HG02870 (cell line): ENCODE data around the gene PLEKHG2.
A peak's percentile ranks its signal among the peaks of the same experiment; 100 is the strongest.
"Not testable (repeated sequence)": the region's sequence is repeated elsewhere in the genome, so short reads cannot be mapped to it uniquely, and the experiment has no call there.

Experiments
- ATAC-seq: cut with Tn5 transposase; IDR thresholded peaks from one replicate; pipeline ENCODE4 v1.9.1; 2021; ENCODE audit warnings: mild to moderate bottlenecking, moderate library complexity; ENCODE audit not compliant: unreplicated experiment

Gene PLEKHG2, protein sequence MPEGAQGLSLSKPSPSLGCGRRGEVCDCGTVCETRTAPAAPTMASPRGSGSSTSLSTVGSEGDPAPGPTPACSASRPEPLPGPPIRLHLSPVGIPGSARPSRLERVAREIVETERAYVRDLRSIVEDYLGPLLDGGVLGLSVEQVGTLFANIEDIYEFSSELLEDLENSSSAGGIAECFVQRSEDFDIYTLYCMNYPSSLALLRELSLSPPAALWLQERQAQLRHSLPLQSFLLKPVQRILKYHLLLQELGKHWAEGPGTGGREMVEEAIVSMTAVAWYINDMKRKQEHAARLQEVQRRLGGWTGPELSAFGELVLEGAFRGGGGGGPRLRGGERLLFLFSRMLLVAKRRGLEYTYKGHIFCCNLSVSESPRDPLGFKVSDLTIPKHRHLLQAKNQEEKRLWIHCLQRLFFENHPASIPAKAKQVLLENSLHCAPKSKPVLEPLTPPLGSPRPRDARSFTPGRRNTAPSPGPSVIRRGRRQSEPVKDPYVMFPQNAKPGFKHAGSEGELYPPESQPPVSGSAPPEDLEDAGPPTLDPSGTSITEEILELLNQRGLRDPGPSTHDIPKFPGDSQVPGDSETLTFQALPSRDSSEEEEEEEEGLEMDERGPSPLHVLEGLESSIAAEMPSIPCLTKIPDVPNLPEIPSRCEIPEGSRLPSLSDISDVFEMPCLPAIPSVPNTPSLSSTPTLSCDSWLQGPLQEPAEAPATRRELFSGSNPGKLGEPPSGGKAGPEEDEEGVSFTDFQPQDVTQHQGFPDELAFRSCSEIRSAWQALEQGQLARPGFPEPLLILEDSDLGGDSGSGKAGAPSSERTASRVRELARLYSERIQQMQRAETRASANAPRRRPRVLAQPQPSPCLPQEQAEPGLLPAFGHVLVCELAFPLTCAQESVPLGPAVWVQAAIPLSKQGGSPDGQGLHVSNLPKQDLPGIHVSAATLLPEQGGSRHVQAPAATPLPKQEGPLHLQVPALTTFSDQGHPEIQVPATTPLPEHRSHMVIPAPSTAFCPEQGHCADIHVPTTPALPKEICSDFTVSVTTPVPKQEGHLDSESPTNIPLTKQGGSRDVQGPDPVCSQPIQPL (N-terminal part only)

DNA sequence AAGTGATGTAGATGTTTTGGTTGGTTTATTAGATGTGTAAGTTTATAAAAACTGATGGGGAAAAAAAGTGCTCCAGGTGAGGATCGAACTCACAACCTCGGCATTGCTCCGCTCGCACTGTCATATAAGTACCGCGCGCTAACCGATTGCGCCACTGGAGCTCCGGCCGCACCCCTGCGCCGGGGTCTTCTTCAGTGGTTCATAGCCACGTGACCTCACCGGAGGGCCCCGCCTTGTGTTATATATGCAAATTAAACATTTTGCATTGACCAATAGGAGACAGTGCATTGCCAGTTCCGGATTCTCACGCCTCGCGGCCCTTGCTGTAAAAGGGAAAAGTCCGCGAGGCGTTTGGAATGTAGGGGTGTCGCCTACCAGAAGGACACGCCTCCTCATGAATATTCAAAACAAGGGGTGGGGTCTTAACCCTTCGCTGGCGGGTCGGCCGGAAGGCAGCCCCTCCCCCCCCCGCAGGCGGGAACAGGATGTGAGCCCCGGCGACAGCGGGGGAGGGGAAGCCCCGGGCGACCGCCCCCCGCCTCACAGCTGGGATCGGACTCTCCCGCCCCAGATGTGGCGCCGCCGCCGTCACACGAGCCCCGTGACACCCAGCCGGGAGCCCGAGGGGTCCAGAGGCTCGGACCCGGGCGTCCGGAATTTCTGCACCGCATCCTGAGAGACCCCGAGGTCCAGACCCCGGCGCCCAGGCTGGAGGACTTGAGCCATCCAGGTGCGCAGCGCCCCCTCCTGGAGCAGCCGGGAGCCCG, at the start of gene PLEKHG2:
Gene PLEKHG2, plus strand, starts transcription at position 570 of the 767 bp plus-strand sequence. CDS start 1,418 bp downstream, outside the sequence.
- ATAC-seq = peak; percentile 55

DNA sequence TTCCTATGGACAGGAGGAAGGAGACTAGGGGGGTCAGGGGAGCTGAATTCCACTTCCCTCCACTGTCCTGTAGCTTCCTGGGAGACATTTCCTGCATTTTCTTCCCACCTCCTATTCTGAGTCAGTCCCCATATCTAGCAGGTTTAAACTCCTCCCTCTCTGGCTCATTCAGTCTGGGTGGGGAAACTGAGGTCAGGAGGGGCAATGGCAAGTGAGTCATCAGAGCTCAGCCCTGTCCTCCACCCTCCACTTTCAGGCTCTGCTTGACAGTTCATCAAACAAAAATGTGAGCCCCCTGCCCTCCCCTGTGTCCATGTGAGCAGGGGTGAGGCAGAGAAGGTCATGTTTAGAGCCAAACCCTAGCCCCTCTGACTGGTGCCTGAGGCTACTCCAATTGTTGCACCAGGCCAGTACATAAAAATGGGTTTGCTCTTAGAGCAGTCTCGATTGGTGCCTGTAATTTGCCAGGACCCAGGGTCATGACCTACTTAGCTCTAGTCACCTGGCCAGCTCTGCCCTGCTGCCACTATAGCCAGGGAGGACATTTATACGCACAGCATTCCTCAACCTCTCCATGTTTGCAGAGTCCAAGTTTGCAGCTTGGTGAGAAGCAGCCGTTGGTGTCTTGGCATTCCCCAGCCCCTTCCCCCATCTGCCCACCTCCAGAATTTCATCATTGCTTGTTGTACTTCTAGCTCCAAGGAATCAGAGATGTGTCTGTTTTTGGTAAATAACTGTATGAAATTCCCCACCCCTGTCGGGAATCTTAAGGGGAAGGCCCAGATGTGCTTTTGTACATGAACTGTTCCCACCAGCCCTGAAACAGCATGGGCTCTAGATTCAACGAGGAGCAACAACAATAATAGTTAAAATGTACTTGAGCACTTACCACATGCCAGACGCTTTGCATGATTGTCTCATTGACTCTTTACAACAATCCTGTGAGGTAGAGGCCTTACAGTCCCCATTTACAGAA, 49.5 kb upstream of the PLEKHG2 start:
- no peak for ATAC-seq

DNA sequence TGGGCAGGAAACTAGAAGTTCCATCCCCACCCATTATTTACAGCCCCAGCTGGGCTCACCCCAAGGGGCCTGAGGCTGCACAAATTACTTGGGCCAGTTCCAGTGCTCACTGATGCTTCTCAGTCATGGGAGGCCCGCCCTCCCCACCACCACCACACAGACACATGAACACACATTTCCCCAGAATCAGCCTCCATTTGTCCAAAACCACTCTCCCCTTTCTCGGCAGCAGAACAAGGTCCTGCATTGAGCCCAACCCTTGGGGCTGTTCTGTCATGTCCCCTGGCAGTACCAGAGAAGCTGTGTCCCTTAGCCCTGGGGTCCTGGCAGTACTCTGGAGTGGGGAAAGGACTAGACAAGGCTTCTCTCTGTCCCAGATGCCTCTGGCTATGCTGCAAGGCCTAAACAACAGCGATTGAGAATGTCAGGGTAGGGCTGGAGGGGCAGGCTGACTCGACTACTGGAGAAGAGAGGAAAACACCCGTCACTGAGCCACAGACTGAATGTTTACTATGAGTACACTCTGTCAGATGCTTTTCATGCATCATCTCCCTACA, 48.5 kb upstream of the PLEKHG2 start:
- ATAC-seq = no peak

DNA sequence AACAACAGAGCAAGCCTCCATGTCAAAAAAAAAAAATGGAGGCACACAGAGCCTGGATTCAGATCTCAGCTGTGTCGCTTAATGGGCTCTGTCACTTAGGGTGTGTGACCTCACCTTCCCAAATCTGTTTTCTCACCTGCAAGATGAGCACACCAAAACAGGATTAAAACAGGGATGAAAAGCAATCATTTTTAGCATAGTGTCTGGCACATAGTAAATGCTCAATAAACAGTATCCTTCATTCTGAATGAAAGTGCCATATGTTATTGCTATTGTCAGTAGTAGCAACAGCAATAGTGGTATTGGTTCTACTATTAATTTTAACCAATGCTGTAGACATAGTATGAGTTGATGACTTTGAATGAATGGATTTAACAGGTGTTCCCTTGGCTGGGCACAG, 46.9 kb upstream of the PLEKHG2 start:
- no peak for ATAC-seq

DNA sequence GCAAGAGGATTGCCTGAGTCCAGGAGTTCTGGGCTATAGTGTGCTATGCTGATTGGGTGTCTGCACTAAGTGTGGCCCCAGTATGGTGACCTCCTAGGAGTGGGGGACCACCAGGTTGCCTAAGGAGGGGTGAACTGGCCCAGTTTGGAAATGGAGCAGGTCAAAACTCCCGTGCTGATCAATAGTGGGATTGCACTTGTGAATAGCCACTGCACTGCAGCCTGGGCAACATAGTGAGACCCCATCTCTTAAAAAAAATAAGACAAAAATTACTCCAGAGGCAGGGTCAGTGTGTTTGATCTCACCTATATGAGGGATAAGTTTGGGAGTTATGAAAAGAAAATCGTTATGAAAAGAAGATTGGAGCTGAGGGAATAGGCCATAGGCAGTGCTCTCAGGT, 43.3 kb upstream of the PLEKHG2 start:
- ATAC-seq = no peak

DNA sequence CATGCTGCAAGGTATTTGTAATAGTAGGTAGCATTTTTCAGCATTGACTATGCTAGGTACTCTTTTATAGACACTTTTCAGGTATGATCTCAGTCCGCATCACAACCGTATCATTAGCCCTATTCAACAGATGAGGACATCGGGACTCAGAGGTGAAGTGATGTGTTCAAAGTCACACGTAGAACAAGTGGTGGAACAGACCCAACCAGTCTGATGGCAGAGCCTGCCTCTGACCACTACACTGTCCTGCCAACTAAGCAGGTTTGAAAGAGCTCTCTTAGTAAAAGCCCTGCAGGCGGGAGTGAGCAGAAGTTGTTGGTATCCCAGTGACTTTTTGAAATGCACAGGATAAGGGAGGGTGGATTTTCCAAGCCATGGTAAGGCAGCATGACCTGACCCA, 41.7 kb upstream of the PLEKHG2 start:
- no peak for ATAC-seq

DNA sequence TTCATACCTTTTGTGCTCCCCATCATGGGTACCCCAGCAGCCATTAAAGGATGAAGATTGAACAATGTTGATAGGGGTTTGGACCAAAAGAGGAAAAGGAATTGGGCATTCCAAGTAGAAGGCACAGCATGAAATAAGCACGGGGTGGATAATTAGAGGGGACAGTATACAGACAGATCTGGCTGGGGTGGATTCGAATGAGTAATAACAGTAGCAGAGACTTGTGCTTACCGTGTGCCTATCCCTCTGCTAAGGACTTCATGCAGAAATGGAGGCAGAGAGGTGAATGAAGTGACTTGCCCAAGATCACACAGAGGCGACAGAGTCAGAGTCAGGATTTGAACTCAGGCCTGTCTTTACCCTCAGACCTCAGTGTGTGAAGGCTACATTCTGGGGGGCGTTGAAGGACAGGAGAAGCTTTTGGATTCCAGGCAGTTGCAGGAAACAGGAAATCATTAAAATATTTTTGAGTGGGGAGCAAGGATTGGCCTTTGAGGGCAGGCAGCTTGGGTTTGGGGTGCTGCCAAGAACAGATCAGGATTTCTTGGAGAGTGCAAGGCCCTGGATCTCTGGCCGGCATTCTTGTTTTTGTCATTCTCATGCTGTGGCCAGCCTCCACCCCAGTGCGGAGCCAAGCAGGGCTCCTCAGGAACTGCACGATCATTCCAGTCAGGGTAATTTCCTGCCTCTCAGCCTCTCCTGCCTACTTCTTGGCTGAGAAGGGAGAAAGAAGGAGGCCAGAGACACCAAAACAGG, 40.2 kb upstream of the PLEKHG2 start:
- no peak for ATAC-seq

DNA sequence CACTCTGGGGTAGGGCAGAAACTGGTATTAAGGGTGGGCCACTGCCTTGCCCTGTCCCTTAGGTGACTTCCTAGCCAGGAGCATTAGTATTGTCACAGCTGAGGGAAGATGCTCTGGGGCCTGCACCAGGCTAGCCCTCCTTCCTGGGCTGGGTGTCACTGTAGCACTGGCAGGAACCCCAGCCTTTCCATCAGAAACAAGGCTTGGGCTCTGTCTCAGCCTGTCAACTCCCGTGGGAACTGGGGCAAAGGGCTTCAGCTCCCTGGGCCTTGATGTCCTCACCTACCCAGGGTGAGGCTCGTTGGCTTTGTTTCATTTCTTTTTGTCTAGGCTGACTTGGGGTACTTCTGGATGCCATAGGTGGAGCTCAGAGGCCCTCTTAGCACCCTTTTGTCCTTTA, 39.5 kb upstream of the PLEKHG2 start:
- no peak for ATAC-seq

DNA sequence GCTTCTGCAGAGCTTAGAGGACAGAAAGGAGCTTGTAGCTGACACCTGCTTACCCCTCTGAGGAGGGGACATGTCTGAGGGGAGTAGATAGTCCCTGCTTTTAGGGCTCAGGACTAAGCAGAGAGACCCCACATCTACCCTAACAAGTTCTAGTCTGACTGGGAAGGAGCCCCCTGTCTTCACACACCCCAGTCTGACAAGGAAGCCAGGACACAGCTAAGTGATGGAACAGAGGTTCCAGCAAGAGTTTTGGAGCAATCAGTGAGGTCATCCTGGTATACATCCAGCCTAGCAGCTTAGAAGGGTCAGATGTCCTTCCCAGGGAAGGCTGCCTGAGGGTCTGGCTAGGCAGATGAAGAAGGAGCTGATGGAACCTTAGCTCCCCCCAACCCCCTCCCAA, 36.5 kb upstream of the PLEKHG2 start:
- ATAC-seq = no peak

DNA sequence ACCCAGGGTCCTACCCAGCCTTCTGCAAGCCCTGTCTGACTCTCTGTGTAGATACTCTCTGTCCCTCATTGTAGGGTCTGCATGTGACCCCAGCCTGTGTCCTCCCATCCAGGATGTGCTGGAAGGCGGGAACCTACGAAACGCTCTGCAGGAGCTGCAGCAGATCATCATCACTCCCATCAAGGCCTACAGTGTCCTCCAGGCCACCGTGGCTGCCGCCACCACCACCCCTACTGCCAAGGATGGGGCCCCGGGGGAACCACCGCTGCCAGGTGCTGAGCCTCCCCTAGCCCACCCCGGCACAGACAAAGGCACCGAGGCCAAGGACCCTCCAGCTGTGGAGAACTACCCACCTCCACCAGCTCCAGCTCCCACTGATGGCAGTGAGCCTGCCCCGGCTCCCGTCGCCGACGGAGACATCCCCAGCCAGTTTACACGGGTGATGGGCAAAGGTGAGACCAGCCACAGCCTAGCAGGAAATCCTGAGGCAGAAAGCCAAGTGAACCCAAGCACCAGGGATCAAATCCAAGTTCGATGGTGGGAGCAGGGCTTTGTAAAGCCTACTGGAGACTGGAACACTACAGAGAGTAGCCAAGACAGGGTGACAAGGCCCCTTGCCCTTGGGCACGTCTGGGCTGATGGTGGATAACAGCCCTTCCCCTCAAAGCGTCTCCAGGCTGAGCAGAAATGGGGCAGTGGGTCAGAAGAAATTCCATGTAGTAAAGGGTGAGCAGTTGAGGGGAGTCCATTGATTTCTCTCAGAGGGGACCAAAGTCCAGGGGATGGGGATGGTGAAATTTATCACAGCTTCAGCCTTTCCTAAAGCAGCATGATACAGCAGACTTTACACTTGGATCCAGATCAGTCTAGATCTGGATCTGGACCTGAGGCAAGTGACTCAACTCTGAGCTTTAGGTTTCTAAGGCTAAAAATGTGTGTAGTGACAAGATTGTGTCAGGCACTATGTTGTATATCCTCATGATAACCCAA, 34.8 kb upstream of the PLEKHG2 start:
- no peak for ATAC-seq

DNA sequence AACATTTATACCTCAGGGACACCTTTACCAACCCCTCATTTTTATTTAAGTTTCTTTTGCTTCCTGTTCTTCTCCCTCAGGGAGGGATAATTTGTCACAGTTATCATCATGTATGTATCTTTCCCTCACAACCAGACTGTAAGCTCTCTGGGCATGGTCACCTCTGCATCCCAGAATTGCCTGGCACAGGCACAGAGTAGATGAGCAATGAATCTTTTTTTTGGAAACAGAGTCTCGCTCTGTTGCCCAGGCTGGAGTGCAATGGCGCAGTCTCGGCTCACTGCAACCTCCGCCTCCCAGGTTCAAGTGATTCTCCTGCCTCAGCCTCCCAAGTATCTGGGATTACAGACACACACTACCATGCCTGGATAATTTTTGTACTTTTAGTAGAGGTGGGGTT, 33.1 kb upstream of the PLEKHG2 start:
- not testable (repeated sequence) for ATAC-seq

DNA sequence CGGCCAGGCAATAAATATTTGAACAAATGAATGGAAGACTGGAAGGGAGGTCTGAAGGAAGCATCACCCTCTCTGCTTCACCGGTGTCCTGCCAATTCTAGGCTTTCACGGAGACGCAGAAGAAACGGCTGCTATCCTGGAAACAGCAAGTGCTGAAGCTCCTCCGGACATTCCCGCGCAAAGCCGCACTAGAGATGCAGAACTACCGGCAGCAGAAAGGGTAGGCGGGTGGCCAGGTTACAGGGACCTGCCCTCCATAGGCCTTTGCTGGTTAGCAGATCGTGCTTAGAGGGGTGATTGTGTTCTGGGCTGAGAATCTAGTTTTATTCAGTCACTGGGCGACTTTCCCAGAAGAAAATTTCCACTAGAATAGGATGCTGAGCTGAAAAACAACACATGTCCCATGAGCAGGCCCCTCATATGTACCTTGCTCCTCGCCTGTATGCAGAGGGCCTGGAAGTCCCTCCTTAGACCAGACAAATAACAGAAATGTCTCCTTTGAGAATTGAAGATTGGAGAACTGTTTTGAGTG, 32.5 kb upstream of the PLEKHG2 start:
- ATAC-seq = no peak

DNA sequence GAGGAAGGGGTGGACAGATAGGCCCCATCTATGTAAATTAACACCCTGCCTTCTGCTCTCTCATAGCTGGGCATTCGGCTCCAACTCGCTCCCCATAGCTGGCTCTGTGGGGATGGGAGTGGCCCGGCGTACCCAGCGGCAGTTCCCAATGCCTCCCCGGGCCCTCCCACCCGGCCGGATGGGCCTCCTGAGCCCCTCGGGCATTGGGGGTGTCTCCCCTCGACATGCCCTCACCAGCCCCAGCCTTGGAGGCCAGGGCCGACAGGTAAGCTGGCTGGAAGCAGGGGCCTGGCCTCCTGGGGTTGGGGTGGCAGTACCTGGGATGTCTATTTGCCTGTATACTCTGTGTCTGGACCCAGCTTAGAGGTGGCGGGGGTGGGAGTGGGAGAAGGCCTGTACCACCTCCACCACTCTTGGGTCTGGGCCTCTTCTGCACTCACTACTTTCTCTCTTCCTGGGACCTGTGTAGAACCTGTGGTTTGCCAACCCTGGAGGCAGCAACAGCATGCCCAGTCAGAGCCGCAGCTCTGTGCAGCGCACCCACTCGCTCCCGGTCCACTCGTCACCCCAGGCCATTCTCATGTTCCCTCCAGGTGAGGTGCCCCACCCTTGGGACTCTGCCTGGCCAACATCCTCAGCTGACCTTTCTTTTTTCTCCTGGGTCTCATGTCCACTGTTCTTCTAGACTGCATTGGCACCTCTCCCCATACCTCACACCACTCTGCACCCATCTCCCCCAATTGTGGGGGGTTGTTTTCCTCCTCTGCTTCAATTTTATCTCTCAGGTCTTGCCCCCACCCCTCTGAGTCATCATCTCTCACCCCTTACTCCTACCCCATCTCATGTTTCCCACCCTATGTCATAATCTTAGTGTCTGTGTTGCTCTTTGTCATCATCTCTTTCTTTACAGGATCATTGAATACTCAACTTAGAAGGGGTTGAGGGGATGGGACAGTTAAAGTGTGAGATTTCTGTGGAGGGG, 31.7 kb upstream of the PLEKHG2 start:
- no peak for ATAC-seq

DNA sequence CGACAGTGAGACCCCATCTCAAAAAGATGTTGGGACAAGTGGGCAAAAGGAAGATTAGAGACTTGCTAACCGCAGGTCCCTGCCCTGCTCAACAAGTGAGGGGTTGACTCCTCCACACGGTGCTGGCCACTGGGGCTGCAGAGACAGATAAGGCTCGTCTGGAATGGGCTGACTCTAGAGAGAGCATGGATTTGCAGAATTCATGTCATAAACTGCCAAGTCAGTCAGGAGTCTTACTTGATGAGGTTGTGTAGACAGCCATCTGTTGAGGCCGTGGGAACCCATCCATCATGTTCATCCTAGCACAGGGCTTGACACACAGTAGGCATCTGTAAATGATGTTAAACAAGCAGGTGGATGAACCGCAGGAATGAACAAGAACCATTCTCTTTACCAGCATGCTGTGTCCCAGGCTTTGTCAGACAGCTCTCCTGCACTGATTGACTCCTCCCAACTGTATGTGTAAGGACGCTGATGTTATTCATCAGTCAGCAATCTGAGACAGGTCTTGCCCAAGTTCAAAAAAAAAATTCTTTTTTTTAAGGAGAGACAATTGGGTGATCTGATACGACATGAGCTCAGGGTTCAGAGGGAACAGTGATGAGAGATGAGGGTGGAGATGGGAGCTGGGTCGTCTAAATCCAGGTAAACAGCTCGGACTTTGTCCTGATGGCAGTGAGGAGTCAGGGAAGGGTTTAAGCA, 30.4 kb upstream of the PLEKHG2 start:
- ATAC-seq = no peak
